HG02623 (cell line): ENCODE measurements around the gene SCRT2.

ENCODE experiments used
- ATAC-seq: cut with Tn5 transposase; IDR thresholded peaks from one replicate; pipeline ENCODE4 v1.9.1; 2021; ENCODE audit warnings: moderate library complexity; ENCODE audit not compliant: unreplicated experiment

Gene SCRT2

GRCh38 chr20:635028-635892 lies 40.3 kb downstream of the SCRT2 start:
- ATAC-seq: no peak

GRCh38 chr20:634148-634925 lies 41.3 kb downstream of the SCRT2 start:
- ATAC-seq: no peak

GRCh38 chr20:631101-631500 lies 44.5 kb downstream of the SCRT2 start:
- no peak for ATAC-seq

GRCh38 chr20:626579-626978 lies 49.0 kb downstream of the SCRT2 start:
- no peak for ATAC-seq

GRCh38 chr20:625360-625932 lies 50.2 kb downstream of the SCRT2 start:
- no peak for ATAC-seq

- ATAC-seq: no peak
Measured at GRCh38 chr20:623704-624103, 51.9 kb downstream of the SCRT2 start.

GRCh38 chr20:623021-623420 lies 52.6 kb downstream of the SCRT2 start:
- no peak for ATAC-seq

- no peak for ATAC-seq
Measured at GRCh38 chr20:622161-622560, 53.4 kb downstream of the SCRT2 start.

GRCh38 chr20:621125-621756 lies 54.4 kb downstream of the SCRT2 start:
- no peak for ATAC-seq

GRCh38 chr20:620246-620645 lies 55.4 kb downstream of the SCRT2 start:
- no peak for ATAC-seq

GRCh38 chr20:618980-619379 lies 56.6 kb downstream of the SCRT2 start:
- ATAC-seq: no peak

- no peak for ATAC-seq
Measured at GRCh38 chr20:617934-618690, 57.5 kb downstream of the SCRT2 start.

- no peak for ATAC-seq
Measured at GRCh38 chr20:615514-615913, 60.1 kb downstream of the SCRT2 start.

GRCh38 chr20:611843-612185 lies 63.8 kb downstream of the SCRT2 start:
- ATAC-seq: no peak
